HCT116 (cell line): ENCODE measurements around the gene STING1.

Experiments used
- CTCF ChIP-seq, 3 experiments: fragments of 200-600 bp in 1 of 3; sonication (generic) in 1 of 3; IDR thresholded peaks in 2 of 3; conservative IDR thresholded peaks in 1 of 3; 2 replicates each; pipeline ENCODE4 v1.5.1; 2012 to 2017; ENCODE audit warnings: low read depth in 2 of 3, low read length in 2 of 3, antibody characterized with exemption in 1 of 3, borderline replicate concordance in 1 of 3, control low read depth in 1 of 3, mild to moderate bottlenecking in 1 of 3, mixed read lengths in 1 of 3, mixed run types in 1 of 3, moderate library complexity in 1 of 3; ENCODE audit not compliant: insufficient read depth in 1 of 3
- EZH2 ChIP-seq: fragments of 200-600 bp; sonication (generic); IDR thresholded peaks from 2 replicates; pipeline ENCODE4 v1.6.1; 2017; ENCODE audit warnings: antibody characterized with exemption, mixed run types
- EZH2phosphoT487 ChIP-seq: fragments of 200-600 bp; IDR thresholded peaks from 2 replicates; pipeline ENCODE4 v1.6.1; 2018; ENCODE audit warnings: antibody characterized with exemption, borderline replicate concordance
- POLR2A ChIP-seq: IDR thresholded peaks from 2 replicates; pipeline ENCODE4 v1.7.0; 2011; ENCODE audit warnings: borderline replicate concordance; ENCODE audit not compliant: insufficient read depth, insufficient read length; ENCODE audit errors: extremely low read depth
- POLR2AphosphoS5 ChIP-seq: IDR thresholded peaks from 2 replicates; pipeline ENCODE4 v1.6.1; 2011; ENCODE audit warnings: mild to moderate bottlenecking, low read depth, low read length, moderate library complexity
- RAD21 ChIP-seq: IDR thresholded peaks from 2 replicates; pipeline ENCODE4 v1.6.1; 2012; ENCODE audit warnings: low read depth, mild to moderate bottlenecking
- REST ChIP-seq: IDR thresholded peaks from 2 replicates; pipeline ENCODE4 v1.6.1; 2012; ENCODE audit warnings: low read depth
- TCF7L2 ChIP-seq: IDR thresholded peaks from 2 replicates; pipeline ENCODE4 v1.7.0; 2011; ENCODE audit warnings: borderline replicate concordance, inconsistent platforms; ENCODE audit not compliant: insufficient read depth, insufficient read length; ENCODE audit errors: extremely low read depth
- YY1 ChIP-seq: IDR thresholded peaks from 2 replicates; pipeline ENCODE4 v1.6.1; 2011; ENCODE audit warnings: low read length, low read depth, moderate library complexity, mild to moderate bottlenecking; ENCODE audit not compliant: insufficient replicate concordance; ENCODE audit errors: extremely low read depth
- ZFX ChIP-seq: fragments of 450-650 bp; IDR thresholded peaks from 2 replicates; pipeline ENCODE4 v1.6.1; 2017

- TF ChIP-seq EZH2 (no peak), CTCF (IDR thresholded peaks at IDR 0.05 in 2 of 3, conservative IDR thresholded peaks at IDR 0.05 in 1 of 3; ENCODE audit: borderline replicate concordance in 1 of 3, insufficient read depth in 1 of 3, low read depth in 2 of 3, low read length in 2 of 3) (no peak), POLR2AphosphoS5 (no peak), TCF7L2 (no peak), RAD21 (no peak), EZH2phosphoT487 (no peak), REST (no peak), ZFX (no peak), YY1 (no peak), POLR2A (no peak)
These were observed 25.3 kb downstream of the STING1 start for GRCh38 chr5:139457241-139457640.
